Prostate gland (tissue), 2 donors: ENCODE results near the gene CLNK. TPM values are rescaled to one million over a fixed set of nuclear protein-coding genes. Genes with fewer than 3 reads are reported as not detected.

Experiments used
- DNase-seq: peaks from one replicate; pipeline ENCODE4 v3.0.0-alpha.2; 2019; ENCODE audit warnings: low spot score
- H3K27ac ChIP-seq, 2 donors: fragments of 200-600 bp; sonication (generic); 2 replicates each; pipeline ENCODE4 v1.5.1; 2017 to 2019
- H3K27me3 ChIP-seq: fragments of 200-600 bp; sonication (generic); replicated peaks from 2 replicates; pipeline ENCODE4 v1.5.1; 2019; ENCODE audit not compliant: insufficient read depth
- H3K36me3 ChIP-seq, 2 donors: fragments of 200-600 bp; sonication (generic); 1 replicate in 1 of 2; 2 replicates in 1 of 2; pipeline versions ENCODE4 v1.5.1 to v1.8.1; 2017 to 2019
- H3K4me1 ChIP-seq: fragments of 200-600 bp; sonication (generic); replicated peaks from 2 replicates; pipeline ENCODE4 v1.5.1; 2019
- H3K4me3 ChIP-seq, 2 donors: fragments of 200-600 bp; sonication (generic); 2 replicates each; pipeline ENCODE4 v1.5.1; 2017 to 2019
- H3K9me3 ChIP-seq: fragments of 200-600 bp; sonication (generic); 2 replicates; pipeline ENCODE4 v1.5.1; 2017
- POLR2A ChIP-seq: fragments of 450-650 bp; IDR thresholded peaks from one replicate; pipeline ENCODE4 v1.6.1; 2016; ENCODE audit warnings: antibody characterized with exemption, mild to moderate bottlenecking
- POLR2AphosphoS5 ChIP-seq: sonication (generic); formaldehyde crosslinking; IDR thresholded peaks from one replicate; pipeline ENCODE4 v1.6.1; 2017; ENCODE audit warnings: antibody characterized with exemption
- WGBS: methylation state at CpG from one replicate; pipeline ENCODE4 v1.1.5; 2018; 5-methylcytosine and 5-hydroxymethylcytosine counted together
- intact Hi-C: fragments of 100-400 bp; cut with DNase I; formaldehyde crosslinking; loops from one replicate; pipeline ENCODE4 v1.14.2; 2022
- total RNA-seq, 2 donors: library from RNA; depleted of rRNA; stranded (reverse); fragments of >200 nt; gene quantifications; one replicate each; pipeline ENCODE4 v1.1.0, GENCODE V29; 2016
- TF ChIP-seq, protein P1 (sequence below), 4 experiments: fragments of 200-600 bp in 2 of 4; fragments of 450-650 bp in 2 of 4; sonication (generic) in 2 of 4; IDR thresholded peaks; 1 replicate in 3 of 4; 2 replicates in 1 of 4; pipeline ENCODE4 v1.5.1; 2016 to 2019; ENCODE audit warnings: antibody characterized with exemption in 4 of 4, mild to moderate bottlenecking in 2 of 4, moderate library complexity in 2 of 4

CLNK gene
- total RNA-seq, 2 donors from 2014 or later: not detected

DNA sequence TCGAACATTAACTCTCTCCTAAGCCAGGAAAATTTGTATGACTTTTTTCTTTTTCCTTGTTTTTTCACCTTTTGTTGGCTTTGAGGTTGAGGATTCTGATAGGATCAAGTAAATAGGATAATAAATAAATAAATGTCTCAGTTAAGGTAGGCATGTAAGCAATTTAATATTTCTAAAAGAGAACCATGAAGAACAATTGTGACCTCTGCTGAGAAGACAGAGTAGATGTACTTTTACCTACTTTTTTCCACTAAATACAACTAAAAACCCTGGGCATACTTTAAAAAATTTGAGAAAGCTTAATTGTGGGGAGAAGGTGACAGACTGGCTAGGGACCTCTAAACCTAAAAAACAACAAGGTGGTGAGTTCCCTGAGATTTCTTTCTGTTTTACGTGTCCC is 31.6 kb upstream of the CLNK start:
- Histone ChIP-seq H3K9me3 (no peaks in the 10 kb centered on the region), H3K27ac (no peak overlapping the region), H3K4me1 (no peaks in the 10 kb centered on the region), H3K27me3 (no peaks in the 10 kb centered on the region), H3K36me3 (no peaks in the 10 kb centered on the region), H3K4me3 (no peak overlapping the region)
- intact Hi-C loops: no loop called here
- 90% methylated on average over 2 of the region's 2 CpGs for WGBS
- DNase-seq: no peak
- TF ChIP-seq, protein P1, sequence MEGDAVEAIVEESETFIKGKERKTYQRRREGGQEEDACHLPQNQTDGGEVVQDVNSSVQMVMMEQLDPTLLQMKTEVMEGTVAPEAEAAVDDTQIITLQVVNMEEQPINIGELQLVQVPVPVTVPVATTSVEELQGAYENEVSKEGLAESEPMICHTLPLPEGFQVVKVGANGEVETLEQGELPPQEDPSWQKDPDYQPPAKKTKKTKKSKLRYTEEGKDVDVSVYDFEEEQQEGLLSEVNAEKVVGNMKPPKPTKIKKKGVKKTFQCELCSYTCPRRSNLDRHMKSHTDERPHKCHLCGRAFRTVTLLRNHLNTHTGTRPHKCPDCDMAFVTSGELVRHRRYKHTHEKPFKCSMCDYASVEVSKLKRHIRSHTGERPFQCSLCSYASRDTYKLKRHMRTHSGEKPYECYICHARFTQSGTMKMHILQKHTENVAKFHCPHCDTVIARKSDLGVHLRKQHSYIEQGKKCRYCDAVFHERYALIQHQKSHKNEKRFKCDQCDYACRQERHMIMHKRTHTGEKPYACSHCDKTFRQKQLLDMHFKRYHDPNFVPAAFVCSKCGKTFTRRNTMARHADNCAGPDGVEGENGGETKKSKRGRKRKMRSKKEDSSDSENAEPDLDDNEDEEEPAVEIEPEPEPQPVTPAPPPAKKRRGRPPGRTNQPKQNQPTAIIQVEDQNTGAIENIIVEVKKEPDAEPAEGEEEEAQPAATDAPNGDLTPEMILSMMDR (IDR thresholded peaks at IDR 0.05): no peak
- TF ChIP-seq POLR2A: no peak
- TF ChIP-seq POLR2AphosphoS5: no peak

DNA sequence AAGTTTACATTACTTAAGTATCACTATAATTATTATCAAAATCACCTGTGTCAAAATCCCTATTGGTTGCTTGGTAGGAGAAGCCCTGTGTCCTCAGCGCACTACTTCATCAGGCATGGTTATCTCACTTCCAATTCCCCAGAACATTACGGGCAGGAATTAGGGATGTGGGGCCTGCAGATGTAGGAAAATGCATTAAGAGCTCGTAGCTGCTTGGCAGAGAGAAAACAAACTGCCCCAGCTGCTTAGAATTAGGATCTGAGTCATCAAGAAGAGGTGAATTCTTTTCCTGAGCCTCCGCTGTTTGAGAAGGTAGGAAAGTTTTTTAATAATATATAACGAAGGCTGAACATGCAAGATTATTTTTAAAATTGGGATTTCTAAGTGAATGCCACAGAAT is 31.1 kb upstream of the CLNK start:
- no peak for DNase-seq
- no peak for TF ChIP-seq POLR2A
- TF ChIP-seq, protein P1 (IDR thresholded peaks at IDR 0.05): no peak
- Histone ChIP-seq H3K4me1 (no peaks in the 10 kb centered on the region), H3K36me3 (no peaks in the 10 kb centered on the region), H3K27me3 (no peaks in the 10 kb centered on the region), H3K4me3 (no peak overlapping the region), H3K27ac (no peak overlapping the region), H3K9me3 (no peaks in the 10 kb centered on the region)
- intact Hi-C loops: no loop called here
- WGBS: 40% methylated on average over 5 of the region's 5 CpGs

DNA sequence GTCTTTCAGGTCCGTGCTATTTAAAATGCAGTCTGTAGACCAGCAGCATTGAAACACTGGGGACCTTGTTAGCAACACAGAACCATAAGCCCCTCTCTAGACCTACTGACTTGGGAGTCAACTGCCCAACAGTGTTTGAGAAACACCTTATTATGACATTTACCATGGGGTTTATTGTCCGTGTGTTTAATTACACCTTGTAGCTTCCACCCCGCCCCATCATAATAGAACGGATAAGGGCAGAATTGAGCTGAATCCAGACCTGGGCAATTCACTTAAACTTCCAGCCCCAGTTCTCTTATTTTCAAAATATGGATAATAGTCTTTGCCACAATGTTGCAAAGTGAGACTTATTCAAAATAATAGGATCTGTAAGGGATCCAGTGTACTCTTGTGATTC is 30.6 kb upstream of the CLNK start:
- intact Hi-C loops: no loop called here
- Histone ChIP-seq H3K27me3 (no peaks in the 10 kb centered on the region), H3K4me1 (no peaks in the 10 kb centered on the region), H3K9me3 (no peaks in the 10 kb centered on the region), H3K36me3 (no peaks in the 10 kb centered on the region), H3K27ac (no peak overlapping the region), H3K4me3 (no peak overlapping the region)
- TF ChIP-seq POLR2AphosphoS5 (no peak), POLR2A (no peak)
- TF ChIP-seq, protein P1 (IDR thresholded peaks at IDR 0.05): no peak
- WGBS: 53% methylated on average over 4 of the region's 4 CpGs
- no peak for DNase-seq

DNA sequence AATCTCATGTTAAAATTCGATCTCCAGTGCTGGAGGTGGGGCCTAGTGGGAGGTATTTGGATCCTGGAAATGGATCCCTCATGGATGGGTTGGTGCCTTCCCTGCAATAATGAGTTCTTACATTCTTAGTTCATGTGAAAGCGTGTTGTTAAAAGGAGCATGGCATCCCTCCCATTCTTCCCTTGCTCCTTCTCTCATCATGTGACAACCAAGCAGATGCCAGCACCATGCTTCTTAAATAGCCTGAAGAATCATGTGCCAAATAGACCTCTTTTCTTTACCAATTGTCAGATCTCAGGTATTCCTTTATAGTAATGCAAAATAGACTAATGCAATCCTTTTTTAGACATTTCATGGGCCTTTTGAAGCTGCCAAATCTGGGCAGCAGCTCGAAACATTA is 29.0 kb upstream of the CLNK start:
- Histone ChIP-seq H3K4me1 (no peaks in the 10 kb centered on the region), H3K27me3 (no peaks in the 10 kb centered on the region), H3K27ac (no peak overlapping the region), H3K36me3 (no peaks in the 10 kb centered on the region), H3K4me3 (no peak overlapping the region), H3K9me3 (no peaks in the 10 kb centered on the region)
- intact Hi-C loops: no loop called here
- WGBS: 51% methylated on average over 3 of the region's 3 CpGs
- no peak for TF ChIP-seq POLR2AphosphoS5
- no peak for TF ChIP-seq POLR2A
- TF ChIP-seq, protein P1 (IDR thresholded peaks at IDR 0.05): no peak
- peak; percentile 36 for DNase-seq

DNA sequence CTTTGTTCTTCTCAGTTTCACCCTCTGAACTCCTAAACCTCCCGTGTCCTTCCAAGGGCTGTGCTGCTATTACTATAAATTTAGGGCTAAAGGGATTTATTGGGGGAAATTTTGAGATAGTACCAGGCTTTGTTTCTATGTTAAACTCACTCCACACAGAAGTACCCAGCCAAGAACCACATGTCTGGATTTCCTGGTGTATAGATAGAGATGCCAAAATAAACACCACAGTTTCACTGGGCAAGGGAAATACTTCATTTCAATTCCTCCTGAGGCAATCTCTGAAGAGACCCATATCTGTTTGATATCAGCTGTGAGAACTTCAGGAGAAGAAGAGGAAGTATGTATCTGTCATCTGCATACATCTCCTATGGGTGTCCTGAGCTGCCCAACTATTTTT is 21.7 kb upstream of the CLNK start:
- Histone ChIP-seq H3K36me3 (no peaks in the 10 kb centered on the region), H3K27ac (no peak overlapping the region), H3K9me3 (no peaks in the 10 kb centered on the region), H3K4me1 (peaks cover 3% of the 10 kb centered on the region), H3K4me3 (no peak overlapping the region), H3K27me3 (no peaks in the 10 kb centered on the region)
- TF ChIP-seq POLR2A (no peak), POLR2AphosphoS5 (peak; percentile 73)
- TF ChIP-seq, protein P1 (IDR thresholded peaks at IDR 0.05): no peak
- intact Hi-C loops: no loop called here
- DNase-seq: peak; percentile 54
- 21% methylated on average over 1 of the region's 1 CpG for WGBS
